Uterus (tissue), 2 donors: ENCODE data around the gene C12orf50.

Source experiments
- POLR2A ChIP-seq, 2 donors: fragments of 450-650 bp; IDR thresholded peaks; one replicate each; pipeline ENCODE4 v1.6.1; 2016; ENCODE audit warnings: antibody characterized with exemption in 2 of 2, mild to moderate bottlenecking in 1 of 2, moderate library complexity in 1 of 2
- TF ChIP-seq, protein P1 (sequence below), 4 experiments: fragments of 200-600 bp in 2 of 4; fragments of 450-650 bp in 2 of 4; sonication (generic) in 2 of 4; IDR thresholded peaks; one replicate each; pipeline ENCODE4 v1.5.1; 2016 to 2019; ENCODE audit warnings: antibody characterized with exemption in 4 of 4, mild to moderate bottlenecking in 2 of 4, moderate library complexity in 1 of 4

DNA sequence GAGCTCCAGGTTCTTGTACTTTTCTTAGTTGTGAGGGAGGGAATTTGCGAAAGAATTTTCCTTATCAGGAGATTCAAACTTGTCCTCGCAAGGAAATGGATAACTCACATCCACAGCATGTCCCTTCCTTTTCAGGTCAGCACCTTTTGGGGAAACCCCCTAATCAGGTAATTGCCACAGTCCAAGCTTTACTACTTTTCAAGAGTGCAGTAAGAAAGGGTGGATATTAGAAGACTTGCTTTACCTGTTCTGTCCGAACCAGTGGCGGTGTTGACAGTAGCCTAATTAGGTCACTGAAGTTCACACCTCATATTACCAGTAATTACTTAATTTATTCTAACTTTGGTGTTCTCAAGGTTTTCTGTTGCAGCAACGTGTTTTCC is 6.7 kb upstream of the C12orf50 start:
- TF ChIP-seq, protein P1, sequence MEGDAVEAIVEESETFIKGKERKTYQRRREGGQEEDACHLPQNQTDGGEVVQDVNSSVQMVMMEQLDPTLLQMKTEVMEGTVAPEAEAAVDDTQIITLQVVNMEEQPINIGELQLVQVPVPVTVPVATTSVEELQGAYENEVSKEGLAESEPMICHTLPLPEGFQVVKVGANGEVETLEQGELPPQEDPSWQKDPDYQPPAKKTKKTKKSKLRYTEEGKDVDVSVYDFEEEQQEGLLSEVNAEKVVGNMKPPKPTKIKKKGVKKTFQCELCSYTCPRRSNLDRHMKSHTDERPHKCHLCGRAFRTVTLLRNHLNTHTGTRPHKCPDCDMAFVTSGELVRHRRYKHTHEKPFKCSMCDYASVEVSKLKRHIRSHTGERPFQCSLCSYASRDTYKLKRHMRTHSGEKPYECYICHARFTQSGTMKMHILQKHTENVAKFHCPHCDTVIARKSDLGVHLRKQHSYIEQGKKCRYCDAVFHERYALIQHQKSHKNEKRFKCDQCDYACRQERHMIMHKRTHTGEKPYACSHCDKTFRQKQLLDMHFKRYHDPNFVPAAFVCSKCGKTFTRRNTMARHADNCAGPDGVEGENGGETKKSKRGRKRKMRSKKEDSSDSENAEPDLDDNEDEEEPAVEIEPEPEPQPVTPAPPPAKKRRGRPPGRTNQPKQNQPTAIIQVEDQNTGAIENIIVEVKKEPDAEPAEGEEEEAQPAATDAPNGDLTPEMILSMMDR (IDR thresholded peaks at IDR 0.05), result no peak
- no peak for TF ChIP-seq POLR2A (IDR thresholded peaks at IDR 0.05)
